HG03097 (cell line): ENCODE results near the gene B9D2.
A peak's percentile ranks its signal among the peaks of the same experiment; 100 is the strongest.
"Not testable (repeated sequence)": the region's sequence is repeated elsewhere in the genome, so short reads cannot be mapped to it uniquely, and the experiment has no call there.

Experiments used
- ATAC-seq: cut with Tn5 transposase; IDR thresholded peaks from one replicate; pipeline ENCODE4 v1.9.1; 2021; ENCODE audit not compliant: unreplicated experiment, low FRiP score

The B9D2 gene

GRCh38 chr19:41363753-41364523 is at the start of gene B9D2:
TSS of gene B9D2 (minus strand) at chr19:41364149. CDS start at chr19:41363519, 630 bp downstream.
- ATAC-seq, result peak; percentile 81

GRCh38 chr19:41412953-41413352 is 49.0 kb upstream of the B9D2 start:
- ATAC-seq, result no peak

GRCh38 chr19:41411968-41412265 is 48.0 kb upstream of the B9D2 start:
- ATAC-seq, result no peak

GRCh38 chr19:41411100-41411967 is 47.4 kb upstream of the B9D2 start:
- no peak for ATAC-seq

- no peak for ATAC-seq
These were observed 46.5 kb upstream of the B9D2 start for GRCh38 chr19:41410336-41411054.

- no peak for ATAC-seq
These were observed 45.3 kb upstream of the B9D2 start for GRCh38 chr19:41409288-41409687.

GRCh38 chr19:41408846-41409245 is 44.9 kb upstream of the B9D2 start:
- not testable (repeated sequence) for ATAC-seq

GRCh38 chr19:41408256-41408655 is 44.3 kb upstream of the B9D2 start:
- ATAC-seq, result no peak

GRCh38 chr19:41407271-41407670 is 43.3 kb upstream of the B9D2 start:
- ATAC-seq, result no peak

GRCh38 chr19:41405776-41406175 is 41.8 kb upstream of the B9D2 start:
- no peak for ATAC-seq

- no peak for ATAC-seq
These were observed 39.4 kb upstream of the B9D2 start for GRCh38 chr19:41403181-41403970.

- ATAC-seq, result no peak
These were observed 38.1 kb upstream of the B9D2 start for GRCh38 chr19:41402010-41402409.

- ATAC-seq, result no peak
These were observed 37.5 kb upstream of the B9D2 start for GRCh38 chr19:41401483-41401882.

- no peak for ATAC-seq
These were observed 35.6 kb upstream of the B9D2 start for GRCh38 chr19:41399525-41399924.

GRCh38 chr19:41399091-41399490 is 35.1 kb upstream of the B9D2 start:
- ATAC-seq, result no peak

GRCh38 chr19:41398598-41398997 is 34.6 kb upstream of the B9D2 start:
- ATAC-seq, result no peak

GRCh38 chr19:41398050-41398418 is 34.1 kb upstream of the B9D2 start:
- no peak for ATAC-seq

GRCh38 chr19:41397086-41398049 is 33.4 kb upstream of the B9D2 start, which contains the start of the genes BCKDHA and EXOSC5:
TSS of gene BCKDHA (plus strand) at chr19:41397818. CDS start at chr19:41397828, 10 bp downstream.
TSS of gene EXOSC5 (minus strand) at chr19:41397359. CDS start at chr19:41397328, 31 bp downstream.
- ATAC-seq, result peak; percentile 88

GRCh38 chr19:41395355-41395754 is 31.4 kb upstream of the B9D2 start:
- ATAC-seq, result no peak
